Mucosa of descending colon (tissue), 3 donors: ENCODE data around the gene GALNT7. TPM values are rescaled to one million over a fixed set of nuclear protein-coding genes. Genes with fewer than 3 reads are reported as not detected.
A peak's percentile ranks its signal among the peaks of the same experiment; 100 is the strongest.

Experiments used
- ATAC-seq: fragments of 200-7000 bp; cut with Tn5 transposase; one replicate; pipeline ENCODE4 v1.9.1; 2020; ENCODE audit warnings: mild to moderate bottlenecking, moderate library complexity
- DNase-seq, 3 donors: peaks; one replicate each; pipeline ENCODE4 v3.0.0-alpha.2; 2020
- H3K36me3 ChIP-seq: fragments of 200-600 bp; one replicate; pipeline ENCODE4 v1.8.0; 2021; ENCODE audit warnings: low read depth, mild to moderate bottlenecking
- H3K4me1 ChIP-seq: fragments of 200-600 bp; one replicate; pipeline ENCODE4 v1.8.0; 2021; ENCODE audit warnings: low read depth, mild to moderate bottlenecking
- H3K4me3 ChIP-seq: fragments of 200-600 bp; one replicate; pipeline ENCODE4 v1.8.0; 2021; ENCODE audit warnings: mild to moderate bottlenecking
- H3K9me3 ChIP-seq: fragments of 200-600 bp; one replicate; pipeline ENCODE4 v1.8.0; 2021; ENCODE audit warnings: mild to moderate bottlenecking
- CTCF ChIP-seq: fragments of 200-600 bp; IDR thresholded peaks from one replicate; pipeline ENCODE4 v1.8.0; 2022; ENCODE audit warnings: antibody characterized with exemption, mild to moderate bottlenecking
- intact Hi-C, 2 donors: fragments of 100-400 bp; cut with DNase I in 1 of 2; cut with micrococcal nuclease in 1 of 2; formaldehyde crosslinking; loops; one replicate each; pipeline versions ENCODE4 v1.11.0 to v1.11.1; 2022; cut with DNase I, micrococcal nuclease
- total RNA-seq, 3 donors: library from RNA; stranded (reverse); fragmentation: NEBNext Ultra II Directional in 2 of 3; extraction: Animal tissue kit (Norgen Biotek cat#: 25700) in 2 of 3; gene quantifications; one replicate each; pipeline versions ENCODE4 v1.2.1 to v1.2.4, GENCODE V29; 2021 to 2023
- donor health status: DM: no; HTN: no; CAD: no; lungs with moderate emphysema.
- donor health status: DM: no; HTN: no; CAD: no.
- donor health status: DM: no; HTN: yes; CAD: no.

GALNT7 gene
- total RNA-seq, 3 donors from 2014 or later: 61.4 to 141 (median 109) TPM

- no peaks in the 10 kb centered on the region for H3K36me3 ChIP-seq
- H3K4me3 ChIP-seq: no peak overlapping the region
- intact Hi-C loops: no loop called here
- DNase-seq: peak; percentile 10 to 42 (median 36)
- H3K9me3 ChIP-seq: no peaks in the 10 kb centered on the region
- peaks cover 11% of the 10 kb centered on the region for H3K4me1 ChIP-seq
- no peak for TF ChIP-seq CTCF
- ATAC-seq: peak; percentile 12
Observed at GRCh38 chr4:173365359-173365996, 196.9 kb downstream of the GALNT7 start.

GRCh38 chr4:173367285-173367684 is 198.7 kb downstream of the GALNT7 start:
- DNase-seq: no peak
- ATAC-seq: no peak
- no peak for TF ChIP-seq CTCF

GRCh38 chr4:173367946-173368345 is 199.3 kb downstream of the GALNT7 start:
- TF ChIP-seq CTCF: no peak
- DNase-seq (no peak), ATAC-seq (no peak)
- Histone ChIP-seq H3K9me3 (no peaks in the 10 kb centered on the region), H3K4me3 (no peak overlapping the region), H3K36me3 (no peaks in the 10 kb centered on the region), H3K4me1 (peaks cover 11% of the 10 kb centered on the region)
- intact Hi-C loops: no loop called here

More at GRCh38 chr4:173367285-173367684, 198.7 kb downstream of the GALNT7 start:
- Histone ChIP-seq H3K4me3 (no peak overlapping the region), H3K4me1 (peaks cover 11% of the 10 kb centered on the region), H3K9me3 (no peaks in the 10 kb centered on the region), H3K36me3 (no peaks in the 10 kb centered on the region)
- intact Hi-C loops: no loop called here

GRCh38 chr4:173370130-173370476 is 201.5 kb downstream of the GALNT7 start:
- ATAC-seq: no peak
- TF ChIP-seq CTCF: no peak
- intact Hi-C loops: no loop called here

GRCh38 chr4:173370477-173371291 is 202.1 kb downstream of the GALNT7 start, which contains the start of gene SAP30:
Gene SAP30, plus strand, starts transcription at chr4:173370954. Its CDS starts 229 bp downstream, at chr4:173371183.
- intact Hi-C loops: no loop called here
- DNase-seq (peak; percentile 98 to 99 (median 99)), ATAC-seq (peak; percentile 90)
- TF ChIP-seq CTCF: no peak
- Histone ChIP-seq H3K4me3 (peak within 1 kb of the TSS; percentile 69), H3K4me1 (peaks cover 7% of the 10 kb centered on the region), H3K36me3 (no peaks in the 10 kb centered on the region), H3K9me3 (no peaks in the 10 kb centered on the region)

More at GRCh38 chr4:173370130-173370476, 201.5 kb downstream of the GALNT7 start:
- H3K4me1 ChIP-seq: peaks cover 8% of the 10 kb centered on the region
- H3K9me3 ChIP-seq: no peaks in the 10 kb centered on the region
- H3K36me3 ChIP-seq: no peaks in the 10 kb centered on the region
- DNase-seq: peak in 2 of 3 donors; percentile 78 to 86
- peak overlapping the region; percentile 69 for H3K4me3 ChIP-seq
